Nephron (organoid): ENCODE data around the gene FABP7.
A peak's percentile ranks its signal among the peaks of the same experiment; 100 is the strongest.

Experiments used
- H3K27ac Mint-ChIP-seq, 3 experiments: 2 replicates each; pipeline ENCODE4 v1.8.0; 2020; ENCODE audit warnings: mixed read lengths in 3 of 3, mild to moderate bottlenecking in 2 of 3, moderate library complexity in 1 of 3
- H3K27me3 Mint-ChIP-seq: 2 replicates; pipeline ENCODE4 v1.8.0; 2021; ENCODE audit warnings: low read depth, mild to moderate bottlenecking, moderate library complexity, mixed read lengths
- H3K36me3 Mint-ChIP-seq: 2 replicates; pipeline ENCODE4 v1.8.0; 2020; ENCODE audit warnings: low read depth, mixed read lengths
- H3K4me1 Mint-ChIP-seq: 2 replicates; pipeline ENCODE4 v1.8.0; 2020; ENCODE audit warnings: mixed read lengths
- H3K4me3 Mint-ChIP-seq, 3 experiments: 2 replicates each; pipeline ENCODE4 v1.8.0; 2020; ENCODE audit warnings: mild to moderate bottlenecking in 3 of 3, mixed read lengths in 3 of 3, moderate library complexity in 2 of 3
- H3K9me3 Mint-ChIP-seq: 2 replicates; pipeline ENCODE4 v1.8.0; 2020; ENCODE audit warnings: mixed read lengths
- TF ChIP-seq, protein P1 (sequence below), 3 experiments: fragments of 200-600 bp; sonication (generic); IDR thresholded peaks; one replicate each; pipeline ENCODE4 v1.5.0; 2021; ENCODE audit warnings: antibody characterized with exemption in 3 of 3; ENCODE audit not compliant: unreplicated experiment in 3 of 3

Gene FABP7

DNA sequence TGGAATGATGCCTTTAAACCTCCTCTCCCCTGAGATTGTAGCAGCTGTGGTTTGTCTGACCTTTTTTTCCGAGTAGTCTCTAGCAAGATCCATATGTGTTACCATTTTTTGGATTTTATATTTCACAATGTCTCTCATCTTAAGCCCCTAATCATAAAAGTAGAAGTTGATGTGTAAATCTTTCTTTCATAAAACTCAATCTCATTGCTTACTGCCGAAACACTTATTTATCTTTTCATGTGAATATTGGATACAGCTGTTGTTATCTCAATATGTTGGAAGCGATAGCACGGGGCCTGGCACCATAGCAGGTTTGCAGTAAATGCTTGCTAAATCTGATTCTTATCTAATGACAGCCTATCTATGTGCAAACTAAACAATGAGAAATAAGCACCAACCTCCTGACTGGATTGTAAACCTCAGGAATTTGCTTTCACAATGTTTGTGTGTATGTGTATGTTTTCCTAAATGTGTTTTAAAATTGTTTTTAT is 23.7 kb downstream of the FABP7 start:
- H3K27me3 Mint-ChIP-seq, result no peaks in the 10 kb centered on the region
- TF ChIP-seq, protein P1, sequence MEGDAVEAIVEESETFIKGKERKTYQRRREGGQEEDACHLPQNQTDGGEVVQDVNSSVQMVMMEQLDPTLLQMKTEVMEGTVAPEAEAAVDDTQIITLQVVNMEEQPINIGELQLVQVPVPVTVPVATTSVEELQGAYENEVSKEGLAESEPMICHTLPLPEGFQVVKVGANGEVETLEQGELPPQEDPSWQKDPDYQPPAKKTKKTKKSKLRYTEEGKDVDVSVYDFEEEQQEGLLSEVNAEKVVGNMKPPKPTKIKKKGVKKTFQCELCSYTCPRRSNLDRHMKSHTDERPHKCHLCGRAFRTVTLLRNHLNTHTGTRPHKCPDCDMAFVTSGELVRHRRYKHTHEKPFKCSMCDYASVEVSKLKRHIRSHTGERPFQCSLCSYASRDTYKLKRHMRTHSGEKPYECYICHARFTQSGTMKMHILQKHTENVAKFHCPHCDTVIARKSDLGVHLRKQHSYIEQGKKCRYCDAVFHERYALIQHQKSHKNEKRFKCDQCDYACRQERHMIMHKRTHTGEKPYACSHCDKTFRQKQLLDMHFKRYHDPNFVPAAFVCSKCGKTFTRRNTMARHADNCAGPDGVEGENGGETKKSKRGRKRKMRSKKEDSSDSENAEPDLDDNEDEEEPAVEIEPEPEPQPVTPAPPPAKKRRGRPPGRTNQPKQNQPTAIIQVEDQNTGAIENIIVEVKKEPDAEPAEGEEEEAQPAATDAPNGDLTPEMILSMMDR (IDR thresholded peaks at IDR 0.05; ENCODE audit: unreplicated experiment in 3 of 3), result no peak

DNA sequence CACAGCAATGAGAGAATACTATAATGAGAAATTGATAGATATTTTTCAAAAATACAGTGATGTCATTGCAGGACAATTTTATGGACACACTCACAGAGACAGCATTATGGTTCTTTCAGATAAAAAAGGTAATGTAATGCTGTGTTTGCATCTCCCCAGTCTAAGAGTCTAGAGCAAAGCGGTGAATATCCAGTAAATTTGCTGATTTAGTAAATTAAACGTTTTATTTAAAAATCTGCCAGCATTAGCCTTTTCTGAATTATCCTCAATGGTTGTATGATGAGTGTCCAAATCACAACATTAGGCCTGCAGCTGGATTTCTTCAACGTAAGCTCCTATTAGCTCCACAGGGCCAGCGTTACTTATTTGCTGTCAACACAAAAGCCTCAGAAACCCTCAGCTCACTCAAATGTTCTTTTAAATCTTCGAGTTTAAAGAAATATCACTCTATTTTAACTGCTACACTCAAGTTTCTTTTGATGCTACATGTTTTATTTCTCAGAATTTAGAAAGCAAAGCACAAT is 25.5 kb downstream of the FABP7 start:
- Mint-ChIP-seq H3K9me3 (no peaks in the 10 kb centered on the region), H3K4me1 (peaks cover 39% of the 10 kb centered on the region), H3K27me3 (no peaks in the 10 kb centered on the region), H3K36me3 (peaks cover 15% of the 10 kb centered on the region), H3K27ac (peak overlapping the region; percentile 79 to 88 (median 81)), H3K4me3 (no peak overlapping the region)
- TF ChIP-seq, protein P1 (IDR thresholded peaks at IDR 0.05; ENCODE audit: unreplicated experiment in 3 of 3), result no peak

More for the DNA sequence above, 23.7 kb downstream of the FABP7 start:
- Mint-ChIP-seq H3K4me1 (peaks cover 42% of the 10 kb centered on the region), H3K9me3 (no peaks in the 10 kb centered on the region), H3K4me3 (no peak overlapping the region), H3K27ac (peak overlapping the region; percentile 38 to 74 (median 40)), H3K36me3 (peaks cover 12% of the 10 kb centered on the region)

DNA sequence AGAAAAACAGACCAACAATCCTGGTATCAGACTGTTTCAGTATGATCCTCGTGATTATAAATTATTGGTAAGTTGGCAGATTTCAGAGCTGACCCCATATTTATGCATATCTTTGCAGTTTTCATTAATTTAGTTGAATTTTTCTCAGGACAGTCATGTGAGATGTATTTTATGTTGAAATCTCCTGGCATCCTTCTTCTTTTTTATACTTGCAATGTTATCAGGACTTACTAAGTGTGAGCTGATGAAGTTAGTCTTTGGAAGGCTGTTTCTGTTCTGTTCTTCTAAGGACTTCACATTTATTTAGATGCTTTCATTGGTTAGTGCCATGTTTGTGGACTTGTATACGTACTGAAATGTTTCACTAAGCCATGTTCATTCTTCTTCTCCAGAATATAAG is 26.8 kb downstream of the FABP7 start:
- Mint-ChIP-seq H3K9me3 (no peaks in the 10 kb centered on the region), H3K4me1 (peaks cover 29% of the 10 kb centered on the region), H3K27ac (peak overlapping the region in 2 of 3 experiments; percentile 5 to 79), H3K36me3 (peaks cover 18% of the 10 kb centered on the region), H3K4me3 (no peak overlapping the region), H3K27me3 (no peaks in the 10 kb centered on the region)
- TF ChIP-seq, protein P1 (IDR thresholded peaks at IDR 0.05; ENCODE audit: unreplicated experiment in 3 of 3), result no peak

DNA sequence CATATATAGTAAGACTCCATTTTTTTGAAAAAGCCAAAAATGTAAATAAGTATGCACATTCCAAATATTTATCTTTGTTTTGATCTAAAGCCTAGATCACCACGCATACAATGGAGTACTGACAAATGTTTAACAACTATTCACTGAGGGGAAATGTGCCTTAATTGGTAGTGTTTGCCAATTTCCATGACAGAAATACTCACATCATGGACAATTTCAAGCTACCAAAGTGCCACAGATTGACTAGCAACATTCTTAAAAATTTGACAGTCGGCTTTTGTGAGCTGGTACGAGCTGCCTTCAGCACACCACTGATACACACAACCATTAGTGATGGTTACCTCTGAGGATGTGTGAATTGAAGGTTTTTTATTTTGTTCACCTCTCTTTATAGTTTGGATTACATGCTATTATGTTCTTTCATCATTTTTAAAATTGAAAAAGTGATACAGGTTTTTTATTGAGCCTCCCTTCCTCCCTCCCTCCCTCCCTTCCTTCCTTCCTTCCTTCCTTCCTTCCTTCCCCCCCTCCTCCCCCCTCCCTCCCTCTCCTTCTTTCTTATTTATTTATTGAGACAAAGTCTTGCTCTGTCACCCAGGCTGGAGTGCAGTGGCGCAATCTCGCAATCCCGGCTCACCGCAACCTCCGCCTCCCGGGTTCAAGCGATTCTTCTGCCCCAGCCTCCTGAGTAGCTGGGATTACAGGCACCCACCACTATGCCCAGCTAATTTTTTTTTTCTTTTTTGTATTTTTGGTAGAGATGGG is 28.8 kb downstream of the FABP7 start:
- Mint-ChIP-seq H3K4me1 (peaks cover 13% of the 10 kb centered on the region), H3K27ac (peak overlapping the region in 1 of 3 experiments; percentile 67), H3K9me3 (no peaks in the 10 kb centered on the region), H3K4me3 (no peak overlapping the region), H3K36me3 (peaks cover 18% of the 10 kb centered on the region), H3K27me3 (no peaks in the 10 kb centered on the region)
- TF ChIP-seq, protein P1 (IDR thresholded peaks at IDR 0.05; ENCODE audit: unreplicated experiment in 3 of 3), result no peak

DNA sequence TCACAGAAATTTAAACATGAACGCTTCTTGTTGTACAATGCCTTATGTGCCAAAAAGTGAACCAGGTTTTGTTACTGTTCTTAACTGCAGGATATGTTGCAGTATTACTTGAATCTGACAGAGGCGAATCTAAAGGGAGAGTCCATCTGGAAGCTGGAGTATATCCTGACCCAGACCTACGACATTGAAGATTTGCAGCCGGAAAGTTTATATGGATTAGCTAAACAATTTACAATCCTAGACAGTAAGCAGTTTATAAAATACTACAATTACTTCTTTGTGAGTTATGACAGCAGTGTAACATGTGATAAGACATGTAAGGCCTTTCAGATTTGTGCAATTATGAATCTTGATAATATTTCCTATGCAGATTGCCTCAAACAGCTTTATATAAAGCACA is 29.5 kb downstream of the FABP7 start:
- no peaks in the 10 kb centered on the region for H3K9me3 Mint-ChIP-seq
- H3K27me3 Mint-ChIP-seq, result no peaks in the 10 kb centered on the region
- peaks cover 14% of the 10 kb centered on the region for H3K36me3 Mint-ChIP-seq
- H3K4me3 Mint-ChIP-seq, result no peak overlapping the region
- peak overlapping the region; percentile 31 to 67 (median 37) for H3K27ac Mint-ChIP-seq
- TF ChIP-seq, protein P1 (IDR thresholded peaks at IDR 0.05; ENCODE audit: unreplicated experiment in 3 of 3), result no peak
- peaks cover 7% of the 10 kb centered on the region for H3K4me1 Mint-ChIP-seq
